ENCODE measurements around the gene CCDC77. TPM values are rescaled to one million over a fixed set of nuclear protein-coding genes. Genes with fewer than 3 reads are reported as not detected.

CCDC77 gene
- polyA plus RNA-seq (2012; rRNA removed): 5.9 and 6.4 TPM in 2 replicates
- 6.5 and 9.3 TPM in 2 replicates for polyA plus RNA-seq (2012; cell fraction: cytosol; rRNA removed)
- polyA plus RNA-seq (2012; cell fraction: nucleus; rRNA removed): 5.6 and 9.1 TPM in 2 replicates

DNA sequence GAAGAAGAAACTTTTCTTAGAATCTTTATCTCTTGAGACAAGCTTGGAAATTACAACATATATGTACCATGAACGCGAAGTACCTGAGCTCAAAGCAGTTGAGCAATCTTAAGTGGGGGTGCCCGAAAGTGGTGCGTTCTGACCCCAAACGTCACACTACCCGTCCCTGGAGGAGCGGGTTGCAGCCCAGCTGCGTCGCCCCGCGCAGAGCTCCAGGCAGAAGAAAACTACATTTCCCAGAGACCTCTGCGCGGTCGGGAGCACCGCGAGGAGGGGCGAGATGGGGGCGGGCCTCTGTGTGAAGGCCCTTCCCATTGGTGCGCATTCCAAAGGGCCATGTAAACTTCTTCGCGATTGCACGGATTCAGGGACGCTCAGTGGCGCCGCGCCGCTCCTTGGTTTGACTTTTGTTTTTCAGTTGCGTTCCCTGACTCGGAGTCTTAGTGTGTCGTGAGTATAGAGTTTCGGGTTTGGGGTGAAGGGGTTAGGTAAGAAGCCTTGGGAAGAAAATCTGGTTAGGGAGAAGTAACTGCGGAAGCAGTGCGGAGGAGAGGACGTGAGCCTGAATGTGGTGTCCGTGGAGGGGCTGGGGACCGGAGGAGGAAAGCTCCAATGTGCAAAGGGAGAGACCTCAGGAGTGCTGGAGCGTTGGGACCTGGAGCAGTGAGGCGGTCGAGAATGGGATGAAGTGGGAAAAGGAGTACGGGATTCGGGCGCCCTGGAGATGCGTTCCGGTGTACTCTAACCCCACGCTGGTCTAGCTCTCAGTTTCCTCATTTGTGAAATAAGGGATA is at the start of gene CCDC77:
CCDC77 (plus strand) TSS at position 410 of the 794 bp plus-strand sequence. CDS start 7,740 bp downstream, outside the sequence.
- Histone ChIP-seq H3K27me3 (ENCODE audit: insufficient read depth) (no peaks in the 10 kb centered on the region), H4K20me1 (ENCODE audit: insufficient read depth) (no peaks in the 10 kb centered on the region), H3K4me1 (ENCODE audit: control insufficient read depth in 1 of 2, insufficient read depth in 2 of 2, low read depth in 1 of 2, low read length in 1 of 2) (peaks cover 3 to 4% of the 10 kb centered on the region in 2 experiments; a peak in 3 of 4 replicates), H3K9me3 (no peaks in the 10 kb centered on the region), H2AFZ (ENCODE audit: low read depth) (peak within 1 kb of the TSS; percentile 91), H3K36me3 (replicated peaks in 1 of 2; ENCODE audit: control insufficient read depth in 1 of 2, insufficient read depth in 2 of 2, low read length in 1 of 2) (no peaks in the 10 kb centered on the region), H3K79me2 (ENCODE audit: insufficient read depth) (peaks cover 30% of the 10 kb centered on the region), H3K9ac (peak within 1 kb of the TSS; percentile 76), H3K27ac (ENCODE audit: low read depth in 2 of 2, low read length in 1 of 2) (peak within 1 kb of the TSS; percentile 44 to 54; a peak in 3 of 4 replicates), H3K9me2 (no peaks in the 10 kb centered on the region), H3F3A (replicated peaks; ENCODE audit: insufficient read depth) (no peaks in the 10 kb centered on the region), H3K4me3 (ENCODE audit: low read depth in 2 of 2, low read length in 1 of 2) (peak within 1 kb of the TSS; percentile 74 to 83), H3K4me2 (peak within 1 kb of the TSS; percentile 76)
- ChIA-PET POLR2A (interaction anchor here (0.7 to 2.0 kb wide), 2 partner anchors 12 to 549 kb away, joined by 3 to 16 read pairs; partner anchors contain the start of gene KDM5A), CTCF (interaction anchor here (0.7 to 2.3 kb wide), 13 partner anchors 8 to 248 kb away, joined by 3 to 16 read pairs (median 4); partner anchors contain the start of genes B4GALNT3 and KDM5A)
- peak; percentile 95 for DNase-seq
- TF ChIP-seq SIN3A (IDR thresholded peaks at IDR 0.05; ENCODE audit: borderline replicate concordance, low read depth, low read length) (0 out of 2 replicates have a peak, but pooled peaks have one; percentile 92), POLR2AphosphoS5 (IDR thresholded peaks at IDR 0.05; ENCODE audit: low read depth, low read length) (peak; percentile 44; the same call in 1 of the 2 replicates), CHD2 (IDR thresholded peaks at IDR 0.05; ENCODE audit: low read length, partially characterized antibody) (peak; percentile 99), TCF12 (IDR thresholded peaks at IDR 0.05) (no peak), EP300 (IDR thresholded peaks at IDR 0.05; ENCODE audit: borderline replicate concordance in 1 of 2, low read depth in 1 of 2, low read length in 1 of 2) (no peak), MXI1 (IDR thresholded peaks at IDR 0.05; ENCODE audit: low read depth, low read length) (peak; percentile 78; the same call in 1 of the 2 replicates), YY1 (IDR thresholded peaks at IDR 0.05; ENCODE audit: low read depth) (0 out of 2 replicates have a peak, but pooled peaks have one; percentile 30), TAF1 (IDR thresholded peaks at IDR 0.05; ENCODE audit: borderline replicate concordance, low read depth, low read length) (no peak), GABPA (IDR thresholded peaks at IDR 0.05; ENCODE audit: low read depth) (peak; percentile 29), RFX5 (IDR thresholded peaks at IDR 0.05; ENCODE audit: low read length) (no peak), FOXM1 (IDR thresholded peaks at IDR 0.05; ENCODE audit: low read depth) (no peak), RXRA (IDR thresholded peaks at IDR 0.05; ENCODE audit: borderline replicate concordance, low read depth) (no peak), ELF1 (IDR thresholded peaks at IDR 0.05) (no peak), RCOR1 (IDR thresholded peaks at IDR 0.05; ENCODE audit: low read length) (no peak), JUND (IDR thresholded peaks at IDR 0.05) (no peak)
- TF ChIP-seq, protein P1, sequence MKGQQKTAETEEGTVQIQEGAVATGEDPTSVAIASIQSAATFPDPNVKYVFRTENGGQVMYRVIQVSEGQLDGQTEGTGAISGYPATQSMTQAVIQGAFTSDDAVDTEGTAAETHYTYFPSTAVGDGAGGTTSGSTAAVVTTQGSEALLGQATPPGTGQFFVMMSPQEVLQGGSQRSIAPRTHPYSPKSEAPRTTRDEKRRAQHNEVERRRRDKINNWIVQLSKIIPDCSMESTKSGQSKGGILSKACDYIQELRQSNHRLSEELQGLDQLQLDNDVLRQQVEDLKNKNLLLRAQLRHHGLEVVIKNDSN (IDR thresholded peaks at IDR 0.05; ENCODE audit: borderline replicate concordance, low read depth): no peak
- TF ChIP-seq, protein P2, sequence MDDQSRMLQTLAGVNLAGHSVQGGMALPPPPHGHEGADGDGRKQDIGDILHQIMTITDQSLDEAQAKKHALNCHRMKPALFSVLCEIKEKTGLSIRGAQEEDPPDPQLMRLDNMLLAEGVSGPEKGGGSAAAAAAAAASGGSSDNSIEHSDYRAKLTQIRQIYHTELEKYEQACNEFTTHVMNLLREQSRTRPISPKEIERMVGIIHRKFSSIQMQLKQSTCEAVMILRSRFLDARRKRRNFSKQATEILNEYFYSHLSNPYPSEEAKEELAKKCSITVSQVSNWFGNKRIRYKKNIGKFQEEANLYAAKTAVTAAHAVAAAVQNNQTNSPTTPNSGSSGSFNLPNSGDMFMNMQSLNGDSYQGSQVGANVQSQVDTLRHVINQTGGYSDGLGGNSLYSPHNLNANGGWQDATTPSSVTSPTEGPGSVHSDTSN (IDR thresholded peaks at IDR 0.05): no peak
- TF ChIP-seq, protein P3, sequence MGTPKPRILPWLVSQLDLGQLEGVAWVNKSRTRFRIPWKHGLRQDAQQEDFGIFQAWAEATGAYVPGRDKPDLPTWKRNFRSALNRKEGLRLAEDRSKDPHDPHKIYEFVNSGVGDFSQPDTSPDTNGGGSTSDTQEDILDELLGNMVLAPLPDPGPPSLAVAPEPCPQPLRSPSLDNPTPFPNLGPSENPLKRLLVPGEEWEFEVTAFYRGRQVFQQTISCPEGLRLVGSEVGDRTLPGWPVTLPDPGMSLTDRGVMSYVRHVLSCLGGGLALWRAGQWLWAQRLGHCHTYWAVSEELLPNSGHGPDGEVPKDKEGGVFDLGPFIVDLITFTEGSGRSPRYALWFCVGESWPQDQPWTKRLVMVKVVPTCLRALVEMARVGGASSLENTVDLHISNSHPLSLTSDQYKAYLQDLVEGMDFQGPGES (IDR thresholded peaks at IDR 0.05; ENCODE audit: low read depth, low read length): peak; percentile 74
- TF ChIP-seq, protein P4, sequence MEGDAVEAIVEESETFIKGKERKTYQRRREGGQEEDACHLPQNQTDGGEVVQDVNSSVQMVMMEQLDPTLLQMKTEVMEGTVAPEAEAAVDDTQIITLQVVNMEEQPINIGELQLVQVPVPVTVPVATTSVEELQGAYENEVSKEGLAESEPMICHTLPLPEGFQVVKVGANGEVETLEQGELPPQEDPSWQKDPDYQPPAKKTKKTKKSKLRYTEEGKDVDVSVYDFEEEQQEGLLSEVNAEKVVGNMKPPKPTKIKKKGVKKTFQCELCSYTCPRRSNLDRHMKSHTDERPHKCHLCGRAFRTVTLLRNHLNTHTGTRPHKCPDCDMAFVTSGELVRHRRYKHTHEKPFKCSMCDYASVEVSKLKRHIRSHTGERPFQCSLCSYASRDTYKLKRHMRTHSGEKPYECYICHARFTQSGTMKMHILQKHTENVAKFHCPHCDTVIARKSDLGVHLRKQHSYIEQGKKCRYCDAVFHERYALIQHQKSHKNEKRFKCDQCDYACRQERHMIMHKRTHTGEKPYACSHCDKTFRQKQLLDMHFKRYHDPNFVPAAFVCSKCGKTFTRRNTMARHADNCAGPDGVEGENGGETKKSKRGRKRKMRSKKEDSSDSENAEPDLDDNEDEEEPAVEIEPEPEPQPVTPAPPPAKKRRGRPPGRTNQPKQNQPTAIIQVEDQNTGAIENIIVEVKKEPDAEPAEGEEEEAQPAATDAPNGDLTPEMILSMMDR (IDR thresholded peaks at IDR 0.05): peak; percentile 17; the same call in 1 of the 2 replicates
- TF ChIP-seq, protein P5, sequence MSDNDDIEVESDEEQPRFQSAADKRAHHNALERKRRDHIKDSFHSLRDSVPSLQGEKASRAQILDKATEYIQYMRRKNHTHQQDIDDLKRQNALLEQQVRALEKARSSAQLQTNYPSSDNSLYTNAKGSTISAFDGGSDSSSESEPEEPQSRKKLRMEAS (IDR thresholded peaks at IDR 0.05; ENCODE audit: low read depth): peak; percentile 62
- TF ChIP-seq, protein P6, sequence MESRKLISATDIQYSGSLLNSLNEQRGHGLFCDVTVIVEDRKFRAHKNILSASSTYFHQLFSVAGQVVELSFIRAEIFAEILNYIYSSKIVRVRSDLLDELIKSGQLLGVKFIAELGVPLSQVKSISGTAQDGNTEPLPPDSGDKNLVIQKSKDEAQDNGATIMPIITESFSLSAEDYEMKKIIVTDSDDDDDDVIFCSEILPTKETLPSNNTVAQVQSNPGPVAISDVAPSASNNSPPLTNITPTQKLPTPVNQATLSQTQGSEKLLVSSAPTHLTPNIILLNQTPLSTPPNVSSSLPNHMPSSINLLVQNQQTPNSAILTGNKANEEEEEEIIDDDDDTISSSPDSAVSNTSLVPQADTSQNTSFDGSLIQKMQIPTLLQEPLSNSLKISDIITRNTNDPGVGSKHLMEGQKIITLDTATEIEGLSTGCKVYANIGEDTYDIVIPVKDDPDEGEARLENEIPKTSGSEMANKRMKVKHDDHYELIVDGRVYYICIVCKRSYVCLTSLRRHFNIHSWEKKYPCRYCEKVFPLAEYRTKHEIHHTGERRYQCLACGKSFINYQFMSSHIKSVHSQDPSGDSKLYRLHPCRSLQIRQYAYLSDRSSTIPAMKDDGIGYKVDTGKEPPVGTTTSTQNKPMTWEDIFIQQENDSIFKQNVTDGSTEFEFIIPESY (IDR thresholded peaks at IDR 0.05; ENCODE audit: borderline replicate concordance, low read depth): peak; percentile 99
- under 1% methylated on average over 40 of the region's 45 CpGs for WGBS (ENCODE audit: low lambda C conversion rate)

All from SK-N-SH (cell line).